Activated CD4-positive, alpha-beta T cell treated with anti-CD3 and anti-CD28 coated beads for 36 hours (primary cell): ENCODE measurements around the gene THRSP. TPM values are rescaled to one million over a fixed set of nuclear protein-coding genes. Genes with fewer than 3 reads are reported as not detected.
"Not testable (repeated sequence)": the region's sequence is repeated elsewhere in the genome, so short reads cannot be mapped to it uniquely, and the experiment has no call there.

Source experiments
- ATAC-seq: fragments of 200-7000 bp; cut with Tn5 transposase; one replicate; pipeline ENCODE4 v1.10.0; 2021; ENCODE audit warnings: mild to moderate bottlenecking, moderate library complexity
- CTCF ChIA-PET: fragments of 350-600 bp; sonication (Branson Sonifier 250); formaldehyde crosslinking; loops from one replicate; lab custom pipeline; 2021; ENCODE audit warnings: antibody characterized with exemption; lab: Charles Lee
- POLR2A ChIA-PET: fragments of 350-600 bp; sonication (Branson Sonifier 250); formaldehyde crosslinking; loops from one replicate; lab custom pipeline; 2021; ENCODE audit warnings: antibody characterized with exemption, inconsistent platforms; lab: Charles Lee
- DNase-seq: peaks from one replicate; pipeline ENCODE4 v3.0.0-alpha.2; 2020
- H3K27ac Mint-ChIP-seq: one replicate; pipeline ENCODE4 v1.8.0; 2021; ENCODE audit warnings: mixed read lengths
- H3K27me3 Mint-ChIP-seq: one replicate; pipeline ENCODE4 v1.8.0; 2021; ENCODE audit warnings: mixed read lengths
- H3K36me3 Mint-ChIP-seq: one replicate; pipeline ENCODE4 v1.8.0; 2021; ENCODE audit warnings: low read depth, mixed read lengths
- H3K4me1 Mint-ChIP-seq: one replicate; pipeline ENCODE4 v1.8.0; 2021; ENCODE audit warnings: mixed read lengths
- H3K4me3 Mint-ChIP-seq: one replicate; pipeline ENCODE4 v1.8.0; 2021; ENCODE audit warnings: mild to moderate bottlenecking, moderate library complexity, mixed read lengths
- H3K9me3 Mint-ChIP-seq: one replicate; pipeline ENCODE4 v1.8.0; 2021; ENCODE audit warnings: low read depth, mixed read lengths
- intact Hi-C, 2 experiments: fragments of 100-400 bp; cut with DNase I in 1 of 2; cut with micrococcal nuclease in 1 of 2; formaldehyde crosslinking; loops; one replicate each; pipeline versions ENCODE4 v1.14.2 to v1.15.1; 2022 to 2024; cut with DNase I, micrococcal nuclease
- total RNA-seq, 2 experiments: library from RNA; stranded (reverse); gene quantifications; one replicate each; pipeline ENCODE4 v1.2.3, GENCODE V29; 2021

The THRSP gene
- total RNA-seq, 2 experiments from 2014 or later = not detected

GRCh38 chr11:78079232-78080083 lies 15.8 kb downstream of the THRSP start, which contains the start of gene NDUFC2:
TSS of gene NDUFC2 (minus strand) at chr11:78079862. CDS start at chr11:78079744, 118 bp downstream.
- ATAC-seq (peak; percentile 83), DNase-seq (peak; percentile 81)
- peak within 1 kb of the TSS; percentile 91 for H3K4me3 Mint-ChIP-seq
- POLR2A ChIA-PET = interaction anchor here (0.5 to 1.8 kb wide), 4 partner anchors 85 to 206 kb away, joined by 3 to 9 read pairs (median 4); partner anchors contain the start of gene INTS4
- H3K27me3 Mint-ChIP-seq = no peaks in the 10 kb centered on the region
- H3K27ac Mint-ChIP-seq = peak within 1 kb of the TSS; percentile 90
- CTCF ChIA-PET = interaction anchor here (0.7 to 1.2 kb wide), 4 partner anchors 8 to 341 kb away, joined by 3 to 5 read pairs (median 4); no protein-coding TSS in a partner anchor
- H3K9me3 Mint-ChIP-seq = no peaks in the 10 kb centered on the region
- intact Hi-C loops = loop anchor here (1.0 to 5.0 kb wide), 7 partner anchors 59 to 493 kb away; partner anchors contain the start of genes ALG8 (in 2 of the 2), CLNS1A (in 1 of the 2), GAB2 (in 1 of the 2) and INTS4 (in 1 of the 2)
- H3K4me1 Mint-ChIP-seq = peaks cover 49% of the 10 kb centered on the region
- H3K36me3 Mint-ChIP-seq = peaks cover 7% of the 10 kb centered on the region

- CTCF ChIA-PET = interaction anchor here (0.7 kb wide), 2 partner anchors 148 to 340 kb away, joined by 3 to 5 read pairs; no protein-coding TSS in a partner anchor
- no peaks in the 10 kb centered on the region for H3K9me3 Mint-ChIP-seq
- H3K4me3 Mint-ChIP-seq = peak overlapping the region; percentile 91
- no peak for ATAC-seq
- DNase-seq = no peak
- POLR2A ChIA-PET = interaction anchor here (1.8 kb wide), 1 partner anchor 86 kb away, joined by 9 read pairs; the partner anchor contains the start of gene INTS4
- no peaks in the 10 kb centered on the region for H3K27me3 Mint-ChIP-seq
- peaks cover 5% of the 10 kb centered on the region for H3K36me3 Mint-ChIP-seq
- intact Hi-C loops = loop anchor here in 1 of 2 experiments (2.0 kb wide), 1 partner anchor 59 kb away; the partner anchor contains the start of gene ALG8
- peak overlapping the region; percentile 90 for H3K27ac Mint-ChIP-seq
- H3K4me1 Mint-ChIP-seq = peaks cover 44% of the 10 kb centered on the region
Measured at GRCh38 chr11:78080084-78080817, 16.6 kb downstream of the THRSP start.

- ChIA-PET POLR2A (no interaction called here), CTCF (no interaction called here)
- Mint-ChIP-seq H3K9me3 (no peaks in the 10 kb centered on the region), H3K4me3 (no peak overlapping the region), H3K36me3 (peaks cover 2% of the 10 kb centered on the region), H3K27me3 (no peaks in the 10 kb centered on the region), H3K27ac (peak overlapping the region; percentile 8), H3K4me1 (peaks cover 38% of the 10 kb centered on the region)
- ATAC-seq (no peak), DNase-seq (no peak)
- intact Hi-C loops = loop anchor here in 1 of 2 experiments (2.0 kb wide), 1 partner anchor 58 kb away; the partner anchor contains the start of gene ALG8
Measured at GRCh38 chr11:78080818-78081495, 17.3 kb downstream of the THRSP start.

GRCh38 chr11:78081583-78081982 lies 17.9 kb downstream of the THRSP start:
- POLR2A ChIA-PET = no interaction called here
- Mint-ChIP-seq H3K27ac (no peak overlapping the region), H3K27me3 (no peaks in the 10 kb centered on the region), H3K9me3 (no peaks in the 10 kb centered on the region), H3K4me1 (peaks cover 32% of the 10 kb centered on the region), H3K4me3 (no peak overlapping the region), H3K36me3 (peaks cover 2% of the 10 kb centered on the region)
- CTCF ChIA-PET = no interaction called here
- no peak for ATAC-seq
- no peak for DNase-seq
- intact Hi-C loops = loop anchor here in 1 of 2 experiments (2.0 kb wide), 1 partner anchor 57 kb away; the partner anchor contains the start of gene ALG8

GRCh38 chr11:78082146-78082545 lies 18.5 kb downstream of the THRSP start:
- DNase-seq (no peak), ATAC-seq (no peak)
- no peak overlapping the region for H3K4me3 Mint-ChIP-seq
- H3K27ac Mint-ChIP-seq = no peak overlapping the region
- POLR2A ChIA-PET = no interaction called here
- H3K9me3 Mint-ChIP-seq = no peaks in the 10 kb centered on the region
- peaks cover 28% of the 10 kb centered on the region for H3K4me1 Mint-ChIP-seq
- H3K27me3 Mint-ChIP-seq = no peaks in the 10 kb centered on the region
- intact Hi-C loops = no loop called here
- CTCF ChIA-PET = no interaction called here
- no peaks in the 10 kb centered on the region for H3K36me3 Mint-ChIP-seq

- Mint-ChIP-seq H3K27me3 (no peaks in the 10 kb centered on the region), H3K9me3 (no peaks in the 10 kb centered on the region), H3K4me3 (no peak overlapping the region), H3K36me3 (no peaks in the 10 kb centered on the region), H3K27ac (no peak overlapping the region), H3K4me1 (peaks cover 20% of the 10 kb centered on the region)
- ChIA-PET POLR2A (no interaction called here), CTCF (no interaction called here)
- ATAC-seq (no peak), DNase-seq (no peak)
- intact Hi-C loops = no loop called here
Measured at GRCh38 chr11:78083021-78083420, 19.4 kb downstream of the THRSP start.

GRCh38 chr11:78084506-78084905 lies 20.8 kb downstream of the THRSP start:
- H3K9me3 Mint-ChIP-seq, POLR2A ChIA-PET, H3K27ac Mint-ChIP-seq, ATAC-seq, DNase-seq, H3K27me3 Mint-ChIP-seq, H3K4me3 Mint-ChIP-seq, CTCF ChIA-PET, intact Hi-C loops, H3K36me3 Mint-ChIP-seq: not testable (repeated sequence)
- H3K4me1 Mint-ChIP-seq = peaks cover 15% of the 10 kb centered on the region

GRCh38 chr11:78085972-78086371 lies 22.3 kb downstream of the THRSP start:
- peaks cover 9% of the 10 kb centered on the region for H3K4me1 Mint-ChIP-seq
- CTCF ChIA-PET = interaction anchor here (1.0 to 1.4 kb wide), 2 partner anchors 9 to 40 kb away, joined by 3 to 4 read pairs; no protein-coding TSS in a partner anchor
- POLR2A ChIA-PET = no interaction called here
- no peak overlapping the region for H3K4me3 Mint-ChIP-seq
- DNase-seq (no peak), ATAC-seq (no peak)
- H3K9me3 Mint-ChIP-seq = no peaks in the 10 kb centered on the region
- intact Hi-C loops = no loop called here
- H3K36me3 Mint-ChIP-seq = no peaks in the 10 kb centered on the region
- H3K27ac Mint-ChIP-seq = no peak overlapping the region
- H3K27me3 Mint-ChIP-seq = no peaks in the 10 kb centered on the region

GRCh38 chr11:78086521-78087074 lies 22.9 kb downstream of the THRSP start:
- DNase-seq, H3K27ac Mint-ChIP-seq, intact Hi-C loops, H3K36me3 Mint-ChIP-seq, H3K4me3 Mint-ChIP-seq, H3K4me1 Mint-ChIP-seq, ATAC-seq, H3K27me3 Mint-ChIP-seq, H3K9me3 Mint-ChIP-seq, POLR2A ChIA-PET: not testable (repeated sequence)
- CTCF ChIA-PET = interaction anchor here (1.4 kb wide), 1 partner anchor 10 kb away, joined by 4 read pairs; no protein-coding TSS in a partner anchor

- peak; percentile 99 for ATAC-seq
- Mint-ChIP-seq H3K27ac (peak overlapping the region; percentile 87), H3K4me1 (peaks cover 10% of the 10 kb centered on the region), H3K36me3 (peaks cover 19% of the 10 kb centered on the region), H3K9me3 (no peaks in the 10 kb centered on the region), H3K27me3 (no peaks in the 10 kb centered on the region), H3K4me3 (no peak overlapping the region)
- intact Hi-C loops = no loop called here
- ChIA-PET POLR2A (interaction anchor here (0.7 kb wide), 1 partner anchor 9 kb away, joined by 3 read pairs; no protein-coding TSS in a partner anchor), CTCF (interaction anchor here (1.4 kb wide), 1 partner anchor 46 kb away, joined by 3 read pairs; the partner anchor contains the start of gene ALG8)
- peak; percentile 32 for DNase-seq
Measured at GRCh38 chr11:78094250-78094649, 30.6 kb downstream of the THRSP start.
